Left lung (tissue), 10 donors: Measurements from ENCODE around the gene SHLD1. TPM values are rescaled to one million over a fixed set of nuclear protein-coding genes. Genes with fewer than 3 reads are reported as not detected.

ENCODE experiments used
- ATAC-seq: fragments of 200-7000 bp; cut with Tn5 transposase; one replicate; pipeline ENCODE4 v1.9.1; 2020; ENCODE audit warnings: moderate library complexity
- DNase-seq, 4 donors: peaks; one replicate each; pipeline ENCODE4 v3.0.0-alpha.2; 2013 to 2020
- H3K27ac ChIP-seq, 2 donors: fragments of 200-600 bp; sonication (generic) in 1 of 2; one replicate each; pipeline versions ENCODE4 v1.5.0 to v1.8.0; 2020 to 2021
- H3K27me3 ChIP-seq, 2 donors: fragments of 200-600 bp; sonication (generic) in 1 of 2; one replicate each; pipeline versions ENCODE4 v1.5.0 to v1.8.0; 2020 to 2021
- H3K36me3 ChIP-seq, 2 donors: fragments of 200-600 bp; sonication (generic) in 1 of 2; one replicate each; pipeline versions ENCODE4 v1.5.0 to v1.8.0; 2020 to 2021
- H3K4me1 ChIP-seq, 2 donors: fragments of 200-600 bp; one replicate each; pipeline ENCODE4 v1.8.0; 2021
- H3K4me3 ChIP-seq, 2 donors: fragments of 200-600 bp; sonication (generic) in 1 of 2; one replicate each; pipeline versions ENCODE4 v1.5.0 to v1.8.0; 2020 to 2021; ENCODE audit warnings: mild to moderate bottlenecking in 1 of 2
- H3K9me3 ChIP-seq, 2 donors: fragments of 200-600 bp; sonication (generic) in 1 of 2; one replicate each; pipeline versions ENCODE4 v1.5.0 to v1.8.0; 2020 to 2021
- CTCF ChIP-seq, 2 donors: fragments of 200-600 bp; sonication (generic) in 1 of 2; IDR thresholded peaks; one replicate each; pipeline versions ENCODE4 v1.5.0 to v1.8.0; 2021; ENCODE audit warnings: antibody characterized with exemption in 2 of 2
- intact Hi-C, 2 donors: fragments of 100-400 bp; cut with DNase I; formaldehyde crosslinking; loops; one replicate each; pipeline versions ENCODE4 v1.11.2 to v1.14.2; 2022
- polyA plus RNA-seq, 6 donors: library from polyadenylated mRNA; unstranded; fragments of 120-200 nt; gene quantifications; one replicate each; pipeline ENCODE4 v1.2.1, GENCODE V29; 2013; ENCODE audit not compliant: insufficient read length in 6 of 6
- total RNA-seq, 2 donors: library from RNA; stranded (reverse); fragmentation: NEBNext Ultra II Directional; extraction: Animal tissue kit (Norgen Biotek cat#: 25700); gene quantifications; one replicate each; pipeline ENCODE4 v1.2.1, GENCODE V29; 2021
- donor health status: DM: no; HTN: yes; CAD: no.
- donor health status: DM: no; HTN: no; CAD: no.

The SHLD1 gene
- total and polyA plus RNA-seq, 8 donors = 5.4 to 8.9 (median 7.7) TPM

- Histone ChIP-seq H3K27me3 (no peaks in the 10 kb centered on the region), H3K4me1 (peaks cover 6 to 15% of the 10 kb centered on the region in 2 donors), H3K36me3 (no peaks in the 10 kb centered on the region), H3K4me3 (no peak overlapping the region), H3K9me3 (no peaks in the 10 kb centered on the region), H3K27ac (no peak overlapping the region)
- ATAC-seq = no peak
- DNase-seq = no peak
- intact Hi-C loops = no loop called here
- no peak for TF ChIP-seq CTCF (IDR thresholded peaks at IDR 0.05)
These were observed 58.7 kb downstream of the SHLD1 start for GRCh38 chr20:5808901-5809300.

DNA sequence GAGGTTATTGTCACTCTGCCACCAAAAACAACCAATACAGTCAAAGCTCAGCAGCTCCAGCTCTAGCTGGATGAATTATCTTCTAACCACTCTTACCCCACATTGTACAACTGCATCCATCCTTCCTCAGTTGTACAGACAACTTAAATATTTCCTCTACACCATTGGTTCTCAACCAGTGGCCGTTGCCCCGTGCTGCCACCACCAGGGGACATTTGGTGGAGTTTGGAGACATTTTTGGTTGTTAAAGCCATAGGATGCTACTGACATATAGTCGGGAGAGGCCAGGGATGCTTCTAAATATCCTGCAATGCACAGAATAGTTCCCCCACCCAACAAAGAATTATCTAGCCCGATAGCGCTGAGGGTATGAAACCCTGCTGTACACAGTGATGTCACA, 59.3 kb downstream of the SHLD1 start:
- no peak for TF ChIP-seq CTCF (IDR thresholded peaks at IDR 0.05)
- H3K27me3 ChIP-seq = no peaks in the 10 kb centered on the region
- intact Hi-C loops = no loop called here
- H3K27ac ChIP-seq = no peak overlapping the region
- H3K4me1 ChIP-seq = peaks cover 4 to 10% of the 10 kb centered on the region in 2 donors
- H3K4me3 ChIP-seq = no peak overlapping the region
- no peaks in the 10 kb centered on the region for H3K36me3 ChIP-seq
- no peak for ATAC-seq
- no peak for DNase-seq
- H3K9me3 ChIP-seq = no peaks in the 10 kb centered on the region

- ATAC-seq (no peak), DNase-seq (no peak)
- no peaks in the 10 kb centered on the region for H3K27me3 ChIP-seq
- H3K9me3 ChIP-seq = no peaks in the 10 kb centered on the region
- intact Hi-C loops = no loop called here
- no peak for TF ChIP-seq CTCF (IDR thresholded peaks at IDR 0.05)
- H3K36me3 ChIP-seq = no peaks in the 10 kb centered on the region
- H3K4me3 ChIP-seq = no peak overlapping the region
- H3K27ac ChIP-seq = no peak overlapping the region
- H3K4me1 ChIP-seq = no peaks in the 10 kb centered on the region
These were observed 60.7 kb downstream of the SHLD1 start for GRCh38 chr20:5810800-5811422.

- Histone ChIP-seq H3K27ac (no peak overlapping the region), H3K9me3 (no peaks in the 10 kb centered on the region), H3K4me1 (no peaks in the 10 kb centered on the region), H3K27me3 (no peaks in the 10 kb centered on the region), H3K36me3 (no peaks in the 10 kb centered on the region), H3K4me3 (no peak overlapping the region)
- ATAC-seq (no peak), DNase-seq (no peak)
- intact Hi-C loops = no loop called here
- no peak for TF ChIP-seq CTCF (IDR thresholded peaks at IDR 0.05)
These were observed 61.5 kb downstream of the SHLD1 start for GRCh38 chr20:5811746-5812145.

- intact Hi-C loops = no loop called here
- DNase-seq (no peak), ATAC-seq (no peak)
- TF ChIP-seq CTCF (IDR thresholded peaks at IDR 0.05) = no peak
- H3K4me1 ChIP-seq = peaks cover 0 to 15% of the 10 kb centered on the region in 2 donors
- H3K36me3 ChIP-seq = no peaks in the 10 kb centered on the region
- no peaks in the 10 kb centered on the region for H3K9me3 ChIP-seq
- no peak overlapping the region for H3K27ac ChIP-seq
- no peak overlapping the region for H3K4me3 ChIP-seq
- H3K27me3 ChIP-seq = no peaks in the 10 kb centered on the region
These were observed 68.1 kb downstream of the SHLD1 start for GRCh38 chr20:5818346-5818681.
